KOPT-K1 (cell line): Measurements from ENCODE around the gene LAPTM5.

Source experiments
- H3K27ac ChIP-seq: fragments of 200-600 bp; sonication (generic); 2 replicates; pipeline ENCODE4 v1.5.1; 2016; ENCODE audit warnings: antibody characterized with exemption, mild to moderate bottlenecking, low read depth, low read length; ENCODE audit not compliant: poor library complexity, severe bottlenecking
- H3K36me3 ChIP-seq: fragments of 200-600 bp; sonication (generic); 2 replicates; pipeline ENCODE4 v1.5.1; 2017; ENCODE audit warnings: antibody characterized with exemption, mild to moderate bottlenecking, low read length, moderate library complexity; ENCODE audit not compliant: insufficient read depth
- H3K9me3 ChIP-seq: fragments of 200-600 bp; sonication (generic); 2 replicates; pipeline ENCODE4 v1.5.1; 2017; ENCODE audit warnings: antibody characterized with exemption, low read length, mild to moderate bottlenecking; ENCODE audit not compliant: insufficient read depth, poor library complexity, severe bottlenecking

Gene LAPTM5

DNA sequence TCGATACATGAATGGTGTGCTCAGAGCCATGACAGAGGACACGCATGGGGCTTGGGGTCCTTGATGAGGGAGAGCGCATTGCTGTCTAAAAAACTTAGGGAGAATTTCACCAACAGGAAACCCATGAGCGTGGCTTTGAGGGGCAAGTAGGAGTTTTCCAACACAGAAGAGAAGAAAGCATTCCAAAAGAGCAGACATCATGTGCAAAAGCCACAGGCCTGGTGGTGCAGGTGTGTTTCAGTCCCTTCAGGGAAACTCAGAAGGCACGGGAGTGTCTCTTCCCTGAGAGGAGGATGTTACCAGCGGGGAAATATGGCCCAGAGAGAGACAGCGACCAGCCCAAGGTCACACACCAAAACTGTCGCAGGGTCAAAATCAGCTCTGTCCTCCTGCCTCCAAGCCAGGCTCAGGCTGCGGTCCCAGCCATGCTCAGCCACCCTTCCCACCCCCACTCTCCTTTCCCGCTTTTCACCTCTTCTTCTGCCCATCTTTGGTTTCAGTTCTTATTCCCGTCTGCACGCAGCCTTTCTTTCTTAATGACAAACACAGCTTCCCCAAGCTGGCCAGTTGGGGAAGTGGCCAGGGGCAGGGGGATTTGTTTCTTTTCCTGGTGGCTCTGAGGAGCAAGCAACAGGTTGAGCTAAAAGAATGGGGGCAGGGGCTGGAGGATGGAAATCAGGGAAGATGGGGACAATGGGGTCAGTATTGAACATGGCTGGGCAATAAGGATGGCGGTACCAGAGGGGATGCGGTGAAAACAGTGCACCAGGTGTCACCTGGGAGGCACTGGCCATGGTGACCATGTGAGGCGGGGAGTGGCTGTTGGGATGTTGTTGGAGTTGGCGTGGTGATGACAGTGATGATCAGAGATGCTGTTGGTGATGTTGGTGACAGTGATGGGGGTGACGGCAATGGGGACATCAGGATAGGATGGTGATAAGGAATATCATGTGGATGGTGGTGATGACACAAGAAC is 10.3 kb downstream of the LAPTM5 start:
- no peaks in the 10 kb centered on the region for H3K9me3 ChIP-seq
- peaks cover 44% of the 10 kb centered on the region for H3K36me3 ChIP-seq
- H3K27ac ChIP-seq, result peak overlapping the region; percentile 87

DNA sequence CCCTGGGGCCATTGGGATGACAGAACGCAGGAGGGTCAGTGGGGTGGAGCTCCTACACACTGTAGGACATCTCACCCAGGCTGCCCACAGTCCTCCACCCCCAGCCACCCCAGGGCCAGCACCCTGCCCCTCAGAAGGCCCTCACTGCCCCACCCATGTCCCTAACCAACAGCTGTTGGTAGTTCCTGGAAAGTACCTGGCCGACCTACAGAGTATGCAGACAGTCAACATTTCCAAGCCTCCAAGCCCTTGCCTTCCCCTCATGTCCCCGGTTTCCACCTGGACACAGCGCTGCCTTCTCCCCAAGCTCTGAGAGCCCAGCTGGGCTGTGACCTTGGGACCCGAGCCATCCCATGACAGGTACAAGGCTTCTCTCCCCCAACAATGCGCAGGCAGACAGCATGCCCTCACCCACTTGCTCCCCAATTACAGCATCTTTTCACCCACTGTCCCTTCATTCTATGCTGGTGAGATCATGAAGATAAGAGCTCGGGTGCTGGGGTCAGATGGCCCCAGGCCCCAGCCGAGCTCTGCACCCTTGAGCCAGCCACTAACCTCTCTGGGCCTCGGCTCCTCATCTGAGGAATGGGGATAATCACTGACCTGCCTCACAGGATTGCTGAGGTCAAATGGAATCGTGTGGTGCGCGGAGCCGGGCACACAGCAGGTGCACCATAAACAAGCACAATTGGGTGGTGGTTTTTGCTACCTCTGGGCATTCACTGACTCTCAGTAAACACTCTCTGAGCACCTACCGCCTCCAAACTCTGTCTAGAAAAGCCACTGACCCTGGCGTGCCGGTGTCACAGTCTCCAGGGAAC is 11.2 kb downstream of the LAPTM5 start:
- H3K27ac ChIP-seq, result peak overlapping the region; percentile 87
- H3K9me3 ChIP-seq, result no peaks in the 10 kb centered on the region
- peaks cover 45% of the 10 kb centered on the region for H3K36me3 ChIP-seq

DNA sequence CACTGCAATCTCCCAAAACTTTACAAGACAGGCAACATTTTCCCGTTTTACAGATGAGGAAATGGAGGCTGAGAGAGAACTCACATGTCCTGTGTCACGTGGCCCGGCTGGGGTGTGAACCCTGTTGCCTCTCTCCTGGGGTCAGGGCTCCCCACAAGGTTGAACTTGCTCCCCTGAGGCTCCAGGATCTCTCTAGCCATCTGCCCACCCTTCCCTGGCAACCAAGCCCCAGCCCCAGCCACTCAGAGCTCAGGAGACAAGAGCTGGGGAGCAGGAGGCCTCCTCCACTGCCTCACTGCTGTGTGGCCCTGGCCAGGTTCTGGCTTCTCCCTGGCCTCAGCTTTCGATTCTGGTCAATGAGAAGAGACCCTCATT is 11.8 kb downstream of the LAPTM5 start:
- H3K36me3 ChIP-seq, result peaks cover 51% of the 10 kb centered on the region

DNA sequence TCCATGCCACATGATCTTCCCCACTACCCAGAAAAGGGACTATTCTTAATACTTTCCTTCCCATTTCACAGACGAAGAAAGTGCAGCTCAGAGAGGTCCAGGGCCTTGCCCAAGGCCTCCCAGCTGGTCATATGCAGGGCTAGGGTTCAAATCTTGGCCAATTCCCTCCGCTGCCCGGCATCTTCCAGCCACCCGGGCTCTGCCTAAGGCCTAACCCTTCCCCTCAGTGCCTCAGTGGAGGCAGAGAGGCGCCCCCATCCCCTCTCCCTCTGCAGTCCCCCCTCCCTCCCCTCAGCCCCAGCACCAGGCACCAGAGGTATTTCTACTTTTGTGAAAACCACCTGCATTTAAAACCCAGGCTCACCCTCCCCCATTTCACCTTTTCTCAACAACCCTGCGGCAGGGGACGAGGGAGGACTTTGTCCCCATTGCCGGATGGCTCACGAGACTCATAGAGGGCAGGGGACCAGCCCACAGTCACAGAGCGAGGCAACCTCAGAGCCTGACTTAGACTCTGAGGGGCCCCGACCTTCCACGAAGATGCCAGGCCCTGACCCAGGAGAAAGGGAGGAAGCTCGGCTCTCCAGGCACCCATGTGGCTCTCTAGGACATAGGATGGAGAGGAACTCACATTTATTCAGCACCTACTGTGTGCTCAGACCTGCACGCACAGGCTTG is 12.3 kb downstream of the LAPTM5 start:
- Histone ChIP-seq H3K9me3 (no peaks in the 10 kb centered on the region), H3K27ac (peak overlapping the region; percentile 87), H3K36me3 (peaks cover 56% of the 10 kb centered on the region)

More for the DNA sequence above, 11.8 kb downstream of the LAPTM5 start:
- Histone ChIP-seq H3K27ac (peak overlapping the region; percentile 87), H3K9me3 (no peaks in the 10 kb centered on the region)

DNA sequence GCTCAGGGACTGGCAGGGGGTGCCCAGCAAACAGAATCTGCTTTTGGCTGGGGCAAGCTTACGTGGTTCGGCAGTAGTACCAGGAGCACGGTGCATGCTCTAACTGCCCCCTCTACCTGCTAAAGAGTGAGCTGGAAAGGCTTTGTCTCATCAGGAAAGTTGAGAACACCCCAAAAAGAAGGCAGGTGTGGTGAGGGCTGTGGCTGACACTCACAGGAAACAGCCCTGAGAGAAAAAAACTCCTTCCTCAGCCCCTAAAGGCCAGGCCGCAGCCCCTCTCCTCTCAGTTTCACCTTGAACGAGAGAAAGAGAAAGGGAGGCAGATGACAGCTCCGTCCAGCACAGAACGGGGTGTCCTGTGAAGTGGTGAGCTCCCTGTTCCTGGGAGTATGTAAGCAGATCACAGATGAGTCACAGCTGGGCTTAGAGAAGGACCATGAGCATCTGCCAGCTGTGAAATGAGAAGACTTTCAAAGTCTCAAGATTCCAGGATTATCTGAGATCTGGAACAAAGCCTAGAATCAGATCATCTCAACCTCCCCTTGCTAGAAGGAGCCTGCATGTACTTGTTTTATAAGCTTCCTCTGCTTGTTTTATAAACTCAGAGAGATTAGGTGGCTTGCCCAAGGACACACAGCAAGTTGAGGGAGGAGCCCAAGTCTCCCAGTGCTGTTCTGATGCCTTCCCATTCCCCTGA is 13.4 kb downstream of the LAPTM5 start:
- no peaks in the 10 kb centered on the region for H3K9me3 ChIP-seq
- peaks cover 62% of the 10 kb centered on the region for H3K36me3 ChIP-seq
- peak overlapping the region; percentile 87 for H3K27ac ChIP-seq

DNA sequence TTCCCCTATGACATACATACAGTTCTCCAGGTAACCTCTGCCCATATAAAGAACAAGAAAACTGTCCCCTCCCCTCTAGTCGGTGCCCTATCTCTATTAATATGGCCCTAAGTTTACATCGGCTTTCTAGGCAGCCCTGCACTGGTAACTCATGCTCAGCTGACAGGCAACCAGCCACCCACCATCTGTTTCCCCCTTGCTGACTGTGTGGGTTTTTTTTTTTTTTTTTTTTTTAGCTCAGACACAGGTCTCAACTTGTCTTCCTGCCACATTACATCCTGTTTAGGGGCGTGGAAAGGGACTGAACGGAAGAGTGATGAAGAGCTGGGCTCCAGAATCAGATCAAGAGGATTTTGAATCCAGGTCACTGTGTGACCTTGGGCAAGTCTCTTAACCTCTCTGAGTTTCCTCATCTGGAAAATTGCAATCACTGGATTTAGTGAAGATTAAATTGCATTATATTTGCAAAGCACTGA is 14.0 kb downstream of the LAPTM5 start:
- Histone ChIP-seq H3K36me3 (peaks cover 62% of the 10 kb centered on the region), H3K27ac (peak overlapping the region; percentile 87), H3K9me3 (no peaks in the 10 kb centered on the region)

DNA sequence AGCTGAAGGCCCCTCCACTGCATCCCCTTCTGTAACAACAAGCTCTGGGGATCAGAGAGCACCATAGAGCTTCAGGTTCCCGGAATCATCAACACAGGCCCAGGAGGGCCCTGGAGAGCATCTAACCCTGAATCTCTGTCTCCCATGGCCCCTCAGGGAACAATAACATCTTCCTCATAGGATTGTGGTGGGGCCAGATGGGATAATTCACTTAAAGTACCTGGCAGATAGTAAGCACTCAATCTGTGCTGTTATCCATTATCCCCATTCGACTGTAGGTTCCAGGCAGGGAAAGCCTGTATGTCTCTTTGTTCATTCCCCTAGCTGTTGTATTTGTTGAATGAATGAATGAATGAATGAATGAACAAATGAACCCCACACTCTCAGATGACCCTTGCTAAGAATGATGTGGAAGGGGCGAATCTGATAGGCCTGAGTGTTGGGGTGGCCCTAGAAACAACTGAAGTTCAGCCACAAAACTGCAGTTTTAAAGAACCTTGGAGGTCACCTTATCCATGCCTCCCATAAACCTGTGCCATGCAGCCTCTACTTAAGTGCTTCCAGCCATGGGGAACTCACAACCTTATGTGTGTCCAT is 14.5 kb downstream of the LAPTM5 start:
- peak overlapping the region; percentile 87 for H3K27ac ChIP-seq
- H3K9me3 ChIP-seq, result no peaks in the 10 kb centered on the region
- H3K36me3 ChIP-seq, result peaks cover 62% of the 10 kb centered on the region

DNA sequence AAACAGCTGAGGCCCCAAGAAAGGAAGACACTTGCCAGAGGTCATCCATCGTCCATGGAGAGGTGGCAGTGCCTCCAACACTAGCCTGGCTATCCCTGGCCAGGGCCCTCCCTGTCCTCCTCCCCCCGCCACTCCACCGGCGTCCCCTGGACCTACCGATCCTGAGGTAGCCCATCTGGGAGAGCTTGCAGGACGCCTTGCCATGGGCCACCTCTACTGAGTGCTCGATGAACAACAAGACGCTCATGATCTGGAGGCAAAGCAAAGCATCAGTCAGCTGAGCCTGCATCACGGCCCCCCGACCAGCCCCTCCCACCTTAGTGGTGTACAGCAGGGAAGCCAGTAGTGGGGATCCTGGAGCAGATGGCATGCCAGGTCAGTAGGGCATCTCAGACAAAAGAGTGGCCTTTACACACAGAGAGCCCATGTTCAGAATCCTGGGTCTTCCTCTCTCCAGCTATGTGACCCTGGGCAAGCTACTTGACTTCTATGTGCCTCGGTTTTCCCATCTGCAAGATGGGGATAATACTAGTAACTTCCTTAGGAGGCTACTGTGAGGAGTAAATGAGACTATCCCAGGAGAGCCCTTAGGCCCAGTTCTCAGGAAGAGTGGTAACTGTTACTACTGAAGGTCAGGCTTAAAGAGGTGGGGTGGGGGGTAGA is 15.1 kb downstream of the LAPTM5 start:
- H3K36me3 ChIP-seq, result peaks cover 62% of the 10 kb centered on the region
- H3K27ac ChIP-seq, result peak overlapping the region; percentile 87
- H3K9me3 ChIP-seq, result no peaks in the 10 kb centered on the region

DNA sequence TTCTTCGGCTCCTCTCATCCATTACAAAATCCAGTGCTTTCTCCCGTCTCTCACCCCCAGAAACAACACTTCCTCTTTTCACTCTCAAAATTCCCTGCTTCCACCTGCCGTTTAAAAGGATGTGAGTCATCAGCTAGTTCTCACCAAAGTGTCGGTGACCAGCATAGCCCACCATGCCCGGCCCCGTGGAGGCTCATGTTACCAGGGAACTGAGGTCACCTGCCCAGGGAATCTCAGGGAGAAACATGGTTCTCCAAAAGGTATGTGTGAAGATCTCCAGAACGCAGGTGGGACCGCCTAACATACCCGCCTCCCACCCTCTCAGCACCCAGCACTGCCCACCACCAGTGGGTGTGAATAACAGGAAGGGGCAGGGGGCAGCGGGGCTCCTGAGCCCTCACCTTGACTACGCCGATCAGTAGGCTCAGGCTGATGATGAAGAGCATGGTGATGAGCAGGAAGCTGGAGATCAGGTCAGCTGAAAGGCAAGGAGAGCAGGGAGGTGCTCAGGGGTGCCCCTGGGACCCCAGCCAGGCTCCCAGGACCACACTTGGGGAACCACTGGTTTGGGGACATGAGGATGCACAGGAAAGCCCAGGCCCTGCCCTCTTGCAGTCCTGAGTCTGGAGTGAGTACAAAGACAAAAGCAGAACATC is 16.2 kb downstream of the LAPTM5 start:
- Histone ChIP-seq H3K9me3 (no peaks in the 10 kb centered on the region), H3K27ac (no peak overlapping the region), H3K36me3 (peaks cover 67% of the 10 kb centered on the region)

DNA sequence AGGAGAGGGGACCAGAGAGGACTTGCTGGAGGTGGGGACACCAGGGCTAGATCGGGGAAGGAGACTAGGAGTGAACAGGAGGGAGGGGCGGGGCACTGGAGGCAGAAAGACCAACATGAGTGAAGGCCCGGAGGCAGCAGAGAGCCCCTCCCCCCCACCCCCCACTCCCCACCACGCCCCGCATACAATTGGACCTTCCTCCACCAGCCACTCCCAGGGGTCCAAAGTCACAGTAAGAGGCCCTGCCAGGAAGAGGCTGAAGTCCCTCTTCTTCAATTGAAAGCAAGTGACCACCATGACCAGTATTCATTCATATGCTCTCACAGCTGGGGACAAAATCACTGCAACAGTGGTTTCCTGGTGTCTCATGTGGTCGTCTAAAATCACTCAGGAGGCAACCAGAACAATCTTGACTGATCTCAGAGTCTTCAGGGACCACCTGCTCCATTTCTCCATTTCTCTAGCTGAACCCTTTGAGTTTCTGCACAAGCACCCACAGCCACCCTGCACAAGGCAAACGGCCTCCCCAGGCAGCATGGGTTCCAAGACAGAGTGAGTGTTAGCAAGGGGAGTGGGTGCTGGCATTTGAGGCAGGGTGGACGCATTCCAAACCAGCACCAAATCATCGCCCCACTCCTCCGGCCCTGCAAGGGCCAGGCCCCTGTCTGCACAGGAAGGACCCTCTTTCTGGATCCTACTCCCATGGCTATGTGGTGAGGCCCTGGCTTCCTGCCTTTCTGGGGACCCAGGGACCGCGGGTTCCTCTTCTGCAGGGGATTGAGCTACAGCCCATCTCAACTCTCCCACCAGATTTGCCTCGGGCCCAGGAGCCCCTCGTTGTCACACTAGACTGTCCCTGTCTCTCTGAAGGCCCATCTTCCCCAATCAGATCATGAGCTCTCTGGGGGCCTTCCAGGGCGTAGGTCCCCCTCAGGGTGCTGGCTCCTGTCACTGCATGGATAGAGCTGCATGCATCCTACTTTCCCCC is 17.0 kb downstream of the LAPTM5 start:
- no peaks in the 10 kb centered on the region for H3K9me3 ChIP-seq
- no peak overlapping the region for H3K27ac ChIP-seq
- H3K36me3 ChIP-seq, result peaks cover 75% of the 10 kb centered on the region

DNA sequence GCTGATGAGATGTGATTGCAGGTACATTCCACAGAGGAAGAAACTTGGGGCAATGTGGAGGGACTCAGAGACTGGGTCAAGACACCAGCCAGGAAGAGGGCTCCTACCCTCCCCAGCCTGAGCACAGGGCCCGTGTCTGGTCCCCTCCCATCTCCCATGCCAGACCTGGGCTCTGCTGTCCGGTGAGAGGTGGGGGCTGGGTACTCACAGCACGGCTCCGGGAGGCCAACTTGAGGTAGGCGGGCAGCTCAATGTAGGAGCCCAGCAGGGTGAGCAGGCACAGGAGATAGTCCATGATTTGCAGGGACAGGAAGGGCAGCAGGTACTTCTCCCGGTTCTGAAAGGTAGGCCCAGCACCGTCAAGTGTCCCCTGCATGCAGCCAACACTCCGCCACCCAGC is 18.0 kb downstream of the LAPTM5 start:
- Histone ChIP-seq H3K36me3 (peaks cover 85% of the 10 kb centered on the region), H3K9me3 (no peaks in the 10 kb centered on the region), H3K27ac (no peak overlapping the region)

DNA sequence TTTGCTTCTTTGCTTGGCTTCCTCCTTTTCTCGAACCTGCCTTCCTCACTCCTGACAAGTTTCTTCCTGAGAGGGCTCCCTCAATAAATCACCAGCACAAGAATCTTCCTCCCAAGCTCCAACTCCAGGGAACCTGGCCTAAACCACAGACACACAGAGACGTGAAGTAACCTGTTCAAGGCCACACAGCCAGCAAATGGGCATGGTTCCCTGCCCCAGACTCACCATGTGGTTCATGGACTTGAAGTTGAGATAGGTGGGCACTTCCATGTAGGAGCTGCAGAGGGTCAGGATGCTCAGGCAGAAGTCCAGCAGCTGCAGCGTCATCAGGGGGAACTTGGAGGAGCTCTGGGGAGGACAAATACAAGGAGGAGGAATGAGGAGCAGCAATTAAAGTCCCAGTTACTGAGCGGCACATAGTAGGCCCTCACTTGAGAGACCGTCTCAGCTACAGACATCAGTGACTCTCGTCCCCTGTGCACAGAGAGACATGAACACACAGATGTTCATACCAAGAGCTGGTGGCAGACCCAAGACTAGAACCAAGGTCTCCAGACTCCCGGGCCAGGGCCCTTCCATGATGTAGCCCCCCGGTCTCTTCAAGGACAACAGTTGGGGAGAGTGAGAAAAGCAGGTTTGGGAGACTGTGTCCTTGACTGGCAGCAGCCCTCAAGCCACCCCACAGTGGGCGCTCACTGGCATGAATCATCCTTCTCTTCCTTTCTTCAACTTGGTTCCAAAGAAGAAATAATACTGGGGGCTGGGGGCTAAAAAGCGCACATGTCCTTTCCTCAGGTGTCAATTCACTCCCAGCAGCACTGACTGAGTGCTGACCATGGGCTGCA is 18.6 kb downstream of the LAPTM5 start:
- Histone ChIP-seq H3K9me3 (no peaks in the 10 kb centered on the region), H3K27ac (no peak overlapping the region), H3K36me3 (peaks cover 92% of the 10 kb centered on the region)
